Body of pancreas (tissue), 4 donors: ENCODE results near the gene HOXB2.

Experiments used
- CTCF ChIP-seq, 7 experiments: fragments of 450-650 bp in 4 of 7; fragments of 200-600 bp in 3 of 7; sonication (generic) in 3 of 7; IDR thresholded peaks; one replicate each; pipeline ENCODE4 v1.5.1; 2016 to 2019; ENCODE audit warnings: antibody characterized with exemption in 7 of 7
- POLR2A ChIP-seq, 3 donors: fragments of 450-650 bp; IDR thresholded peaks; one replicate each; pipeline ENCODE4 v1.6.1; 2016; ENCODE audit warnings: antibody characterized with exemption in 3 of 3, mild to moderate bottlenecking in 2 of 3

- TF ChIP-seq POLR2A (IDR thresholded peaks at IDR 0.05) (no peak), CTCF (IDR thresholded peaks at IDR 0.05) (no peak)
Observed at GRCh38 chr17:48546137-48546923, 1.4 kb upstream of the HOXB2 start.
